ENCODE data around the gene FOXQ1.

The FOXQ1 gene

DNA sequence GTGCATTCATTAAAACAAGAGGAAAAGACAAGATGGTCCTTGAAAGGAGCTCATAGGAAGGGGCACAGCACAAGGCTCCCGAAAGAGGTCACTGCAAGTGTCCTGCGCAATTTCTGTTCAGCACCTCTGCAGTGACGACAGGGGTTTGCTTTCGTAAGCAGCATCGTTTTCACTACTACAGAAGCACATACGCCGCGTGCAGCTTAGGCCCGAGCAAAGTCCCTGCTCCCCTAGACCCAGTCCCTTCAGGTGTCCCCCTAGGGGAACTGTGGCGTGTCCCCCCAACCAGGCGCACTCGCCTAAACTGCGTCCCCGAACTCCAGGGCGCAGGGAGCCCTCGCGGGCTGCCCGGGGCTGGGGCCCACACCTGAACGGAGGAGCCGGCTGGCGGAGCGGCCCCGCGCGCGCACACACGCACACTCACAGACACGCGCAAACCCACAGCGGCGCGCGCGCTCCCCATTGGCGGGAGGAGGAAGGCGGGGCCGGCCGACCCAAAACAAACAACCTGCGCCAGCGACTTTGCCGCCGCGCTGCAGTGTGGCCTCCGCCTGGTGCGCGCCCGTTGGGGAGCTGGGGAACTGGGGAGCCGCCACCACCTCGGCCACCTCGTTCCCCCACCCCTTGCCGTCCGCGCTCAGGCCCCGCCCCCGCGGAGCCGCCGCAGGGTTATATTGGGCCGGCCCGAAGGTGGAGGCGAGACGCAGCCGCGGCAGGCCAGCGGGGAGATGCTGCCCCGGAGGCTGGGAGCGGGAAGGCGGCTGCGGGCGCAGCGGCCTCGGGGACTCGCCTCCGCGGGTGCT is at the start of gene FOXQ1:
Gene FOXQ1 (plus strand): TSS at position 699 of the 803 bp plus-strand sequence. CDS start 607 bp downstream, outside the sequence.
- DNase-seq = peak; percentile 38 to 43

DNA sequence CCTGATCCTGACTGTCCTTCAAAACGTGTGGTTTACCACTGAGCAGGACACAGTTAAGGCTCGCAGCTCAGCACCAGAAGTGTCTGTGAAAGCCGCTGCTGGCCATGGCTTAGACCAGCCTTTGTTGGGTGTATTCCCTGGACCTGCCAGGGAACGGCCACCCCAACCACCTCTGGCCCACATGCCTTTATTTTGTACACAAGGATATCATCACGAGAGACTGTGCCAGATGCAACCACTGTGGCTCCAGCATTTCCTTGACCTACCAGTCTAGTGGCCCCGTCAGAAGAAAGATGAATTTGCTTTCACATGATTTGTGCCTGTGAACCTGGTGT is 49.2 kb upstream of the FOXQ1 start:
- DNase-seq = no peak

GRCh38 chr6:1263039-1263849 is 48.7 kb upstream of the FOXQ1 start:
- DNase-seq = no peak

- no peak for DNase-seq
Measured at GRCh38 chr6:1263850-1264377, 48.0 kb upstream of the FOXQ1 start.

DNA sequence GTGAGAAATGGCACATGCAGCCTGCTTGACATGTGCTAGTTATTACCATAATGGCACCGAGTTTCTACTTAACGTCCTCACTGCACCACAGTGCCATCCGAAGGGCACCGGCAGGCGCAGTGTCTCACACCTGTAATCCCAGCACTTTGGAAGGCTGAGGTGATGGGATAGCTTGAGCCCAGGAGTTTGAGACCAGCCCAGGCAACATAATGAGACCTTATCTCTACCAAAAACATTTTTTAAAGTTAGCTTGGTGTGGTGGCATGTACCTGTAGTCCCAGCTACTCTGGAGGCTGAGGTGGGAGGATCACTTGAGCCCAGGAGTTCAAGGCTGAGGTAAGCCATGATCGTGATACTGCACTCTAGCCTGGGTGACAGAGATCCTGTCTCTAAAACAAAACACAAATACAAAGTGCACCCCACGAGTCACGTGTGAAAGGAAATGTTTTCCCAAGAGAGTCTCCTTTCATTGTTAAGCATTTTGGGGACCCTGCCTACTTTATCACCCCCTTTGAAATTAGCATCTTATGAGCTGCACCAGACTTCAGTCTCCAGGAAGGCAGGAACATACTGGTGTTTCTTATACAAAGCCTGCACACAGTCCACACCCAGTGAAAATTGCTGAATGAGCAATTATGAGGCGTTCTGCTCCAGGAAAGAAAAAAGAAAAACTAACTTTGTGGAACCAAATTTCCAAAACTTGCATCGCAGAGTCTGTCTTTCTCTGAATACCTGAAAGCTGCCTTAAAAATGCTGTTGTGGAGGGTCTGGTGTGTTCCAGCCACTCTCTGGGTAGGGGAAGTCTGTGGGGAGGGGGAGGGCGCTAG is 47.1 kb upstream of the FOXQ1 start:
- no peak for DNase-seq

DNA sequence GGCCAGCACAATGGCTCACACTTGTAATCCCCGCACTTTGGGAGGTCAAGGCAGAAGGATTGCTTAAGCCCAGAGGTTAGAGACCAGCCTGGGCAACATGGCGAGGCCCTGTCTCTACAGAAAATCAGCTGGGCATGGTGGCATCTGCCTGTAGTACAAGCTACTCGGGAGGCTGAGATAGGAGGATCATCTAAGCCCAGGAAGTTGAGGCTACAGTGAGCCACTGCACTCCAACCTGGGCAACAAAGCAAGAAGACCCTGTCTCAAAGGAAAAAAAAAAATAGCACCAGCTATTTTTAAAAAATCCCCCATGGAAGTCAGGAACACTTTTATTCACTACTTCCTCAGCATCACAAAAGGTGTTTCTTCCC is 45.2 kb upstream of the FOXQ1 start:
- no peak for DNase-seq

- DNase-seq = no peak
Measured at GRCh38 chr6:1267057-1267732, 44.7 kb upstream of the FOXQ1 start.

DNA sequence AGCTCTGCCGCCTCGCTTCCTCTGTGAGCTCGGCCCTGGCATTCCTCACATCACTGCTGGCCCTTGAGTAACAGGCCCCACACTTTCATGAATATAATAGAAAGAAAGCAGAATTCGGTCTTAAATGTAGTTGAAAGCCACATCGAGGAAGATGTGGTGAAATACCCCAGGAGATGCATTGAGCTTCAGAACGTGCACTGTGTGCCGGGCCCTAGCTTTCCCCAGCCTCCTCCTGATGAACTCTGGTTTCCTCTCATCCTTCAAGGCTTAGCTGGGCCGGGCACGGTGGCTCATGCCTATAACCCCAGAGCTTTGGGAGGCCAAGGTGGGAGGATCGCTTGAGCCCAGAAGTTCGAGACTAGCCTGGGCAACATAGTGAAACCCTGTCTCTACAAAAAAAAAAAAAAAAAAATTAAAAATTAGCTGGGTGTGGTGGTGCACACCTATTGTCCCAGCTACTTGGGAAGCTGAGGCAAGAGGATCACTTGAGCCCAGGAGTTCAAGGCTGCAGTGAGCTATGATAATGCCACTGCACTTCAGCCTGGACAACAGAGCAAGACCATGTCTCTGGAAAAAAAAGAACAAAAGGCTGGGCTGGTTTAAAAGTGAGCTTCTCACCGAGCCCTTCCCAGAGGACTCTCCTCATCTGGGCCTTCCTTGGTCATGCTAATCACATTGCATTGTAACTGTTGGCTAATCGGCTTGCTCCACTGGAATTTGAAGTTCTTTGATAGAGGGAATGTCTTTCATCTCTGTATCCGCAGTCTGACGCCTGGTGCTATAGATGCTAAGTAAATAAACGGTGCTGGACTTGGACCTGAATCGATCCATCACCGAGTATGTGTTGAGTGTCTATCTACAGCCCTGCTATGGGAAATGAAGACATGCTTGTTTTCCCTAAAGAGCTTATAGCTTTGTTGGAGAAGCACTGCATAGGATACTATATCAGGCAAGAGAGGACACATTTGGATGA is 43.8 kb upstream of the FOXQ1 start:
- DNase-seq = no peak

DNA sequence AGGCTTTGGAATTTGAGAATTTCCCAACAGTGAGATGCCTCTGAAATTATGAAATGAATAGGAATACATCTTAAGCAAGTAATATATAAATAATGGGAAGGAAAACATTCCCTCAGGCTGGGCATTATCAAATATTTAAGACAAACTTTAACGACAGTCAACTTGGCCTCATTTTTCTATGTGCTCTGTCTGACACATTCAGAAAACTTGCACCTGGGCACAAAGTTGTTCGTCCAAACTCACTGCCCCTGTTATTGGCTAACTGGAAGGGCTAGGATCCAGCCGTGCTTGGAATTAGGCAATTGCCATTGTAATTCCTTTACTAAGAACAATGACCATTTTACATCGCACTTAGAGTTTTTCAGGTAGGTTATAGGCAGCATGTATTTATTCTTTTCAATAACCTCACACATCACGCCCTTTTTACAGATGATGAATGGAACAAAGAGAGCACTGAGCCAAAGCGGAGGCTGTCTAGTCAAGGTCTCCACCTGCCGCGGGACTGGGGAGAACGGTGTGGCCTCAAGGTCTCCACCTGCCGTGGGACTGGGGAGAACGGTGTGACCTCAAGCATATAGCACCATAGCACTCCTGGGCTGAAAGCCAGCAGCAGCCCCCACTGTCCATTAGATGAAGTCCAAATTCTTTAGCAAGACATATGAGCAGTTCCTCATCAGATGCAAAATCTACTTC is 40.7 kb upstream of the FOXQ1 start:
- no peak for DNase-seq

DNA sequence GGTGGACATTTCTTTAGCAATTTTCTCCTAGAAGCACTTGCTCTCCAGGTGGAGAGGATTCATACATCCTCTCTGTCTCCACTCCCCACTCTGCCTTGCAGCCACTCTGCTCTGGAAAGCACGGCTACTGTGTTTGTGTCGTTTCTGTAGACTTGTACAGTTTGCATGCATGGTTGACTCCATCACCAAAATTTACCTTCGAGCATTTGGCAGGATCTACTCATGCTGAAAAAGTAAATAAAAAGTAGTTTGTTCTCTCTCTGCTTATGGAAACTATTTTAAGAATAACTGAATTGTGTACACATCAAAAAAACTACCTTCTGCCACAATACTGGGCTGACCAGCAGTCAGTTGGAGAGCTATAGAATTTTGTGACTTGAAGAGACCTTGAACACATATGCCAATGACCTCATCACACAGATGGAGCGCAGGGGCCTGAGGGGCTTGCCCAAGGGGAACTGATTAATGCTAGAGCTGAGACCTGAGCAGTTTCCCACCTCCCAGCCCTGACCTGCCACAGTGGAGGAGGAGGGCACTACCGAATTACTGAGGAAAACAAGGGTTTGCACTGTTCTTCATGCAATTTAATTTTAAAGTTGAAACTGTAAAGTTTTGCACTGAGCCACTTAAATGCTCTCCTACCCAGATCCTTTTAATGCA is 33.7 kb upstream of the FOXQ1 start:
- no peak for DNase-seq

- no peak for DNase-seq
Measured at GRCh38 chr6:1279065-1279464, 32.8 kb upstream of the FOXQ1 start.

DNA sequence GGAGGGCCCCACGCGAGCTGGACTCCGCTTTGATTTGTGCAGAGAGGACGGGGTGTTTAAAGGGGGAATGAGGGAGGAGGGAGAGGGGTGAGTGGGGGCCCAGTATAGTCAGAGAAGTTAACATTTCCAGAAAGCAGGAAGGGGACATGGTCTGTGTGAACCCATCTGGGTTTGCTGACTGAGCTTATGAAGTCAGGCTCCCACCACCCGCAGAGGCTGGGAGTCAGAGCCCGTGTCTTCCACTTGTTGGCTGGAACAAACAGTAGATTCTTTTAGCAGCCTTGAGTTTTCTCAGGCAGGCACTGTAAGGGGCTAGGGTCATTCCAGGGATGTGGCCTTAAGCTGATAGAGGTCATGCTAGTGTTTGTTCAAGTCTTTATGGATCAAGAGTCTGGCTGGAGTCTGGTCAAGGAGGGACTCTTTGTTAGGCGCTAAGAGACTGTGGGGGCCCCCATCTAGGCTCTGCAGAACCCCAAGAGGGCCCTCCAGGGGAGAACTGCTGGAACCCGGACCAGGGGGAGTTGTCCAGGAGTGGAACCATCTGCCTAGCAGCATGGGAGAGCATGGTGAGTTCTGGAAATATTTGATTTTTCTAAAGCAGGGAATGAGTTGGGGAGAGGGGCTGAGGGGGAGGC is 31.1 kb upstream of the FOXQ1 start:
- DNase-seq = no peak

DNA sequence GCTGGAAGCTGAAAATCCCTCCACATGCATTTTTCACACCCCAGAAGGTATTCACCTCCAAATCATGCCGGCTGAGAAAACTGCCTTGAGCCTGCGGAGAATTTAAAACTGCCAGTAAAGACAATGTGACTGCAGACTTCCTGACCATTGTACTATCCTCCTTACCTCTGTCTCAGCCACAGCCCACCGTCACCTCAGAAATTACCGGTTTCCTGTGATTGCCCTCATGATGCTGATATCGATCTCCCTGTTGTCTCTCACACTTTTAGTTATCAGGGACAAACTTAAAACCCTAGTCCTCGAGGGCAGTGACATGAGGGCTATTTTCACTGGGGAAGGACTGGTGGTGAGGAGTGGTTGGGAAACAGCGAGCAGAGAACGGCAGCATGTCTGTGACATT is 30.2 kb upstream of the FOXQ1 start:
- DNase-seq = no peak

- DNase-seq = no peak
Measured at GRCh38 chr6:1283501-1283900, 28.4 kb upstream of the FOXQ1 start.

DNA sequence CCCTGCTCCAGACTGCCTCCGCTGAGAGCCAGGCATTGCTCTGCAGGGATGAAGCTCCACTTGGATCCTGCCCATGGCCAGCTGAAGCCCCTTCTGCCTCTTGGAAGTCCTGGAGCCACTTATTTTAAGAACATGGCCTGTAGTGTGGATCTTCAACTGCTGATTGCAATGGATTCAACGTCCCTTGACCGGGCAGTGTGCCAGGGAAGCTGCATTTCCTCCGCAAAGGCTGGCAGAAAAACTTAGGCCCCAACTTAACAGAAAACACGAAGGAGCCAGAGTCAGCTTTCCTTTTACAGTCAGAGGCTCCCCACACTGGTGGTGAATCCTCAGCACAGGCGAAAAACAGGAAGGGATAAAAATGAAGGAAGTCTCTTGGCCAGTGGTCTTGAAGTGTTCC is 26.3 kb upstream of the FOXQ1 start:
- no peak for DNase-seq

DNA sequence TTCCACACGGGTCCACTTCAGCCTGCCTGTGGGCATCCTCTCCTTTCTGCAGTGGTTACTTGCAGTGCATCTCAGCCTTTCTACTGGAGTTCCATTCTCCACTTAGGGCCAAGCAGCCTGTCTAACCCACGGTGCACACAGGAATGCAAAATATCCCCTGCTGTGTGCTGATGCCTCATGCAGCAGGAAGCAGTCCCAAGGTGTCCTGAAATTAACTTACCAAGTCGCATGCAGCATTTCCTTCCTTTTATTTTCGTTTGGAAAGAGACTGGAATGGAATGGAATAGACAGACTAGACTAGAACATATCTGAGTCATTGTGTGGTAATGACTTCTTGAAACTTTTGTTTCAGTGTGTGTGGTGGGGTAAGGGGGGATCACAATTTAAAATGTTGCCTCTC is 25.9 kb upstream of the FOXQ1 start:
- DNase-seq = no peak

GRCh38 chr6:1287103-1287591 is 24.8 kb upstream of the FOXQ1 start:
- no peak for DNase-seq

DNA sequence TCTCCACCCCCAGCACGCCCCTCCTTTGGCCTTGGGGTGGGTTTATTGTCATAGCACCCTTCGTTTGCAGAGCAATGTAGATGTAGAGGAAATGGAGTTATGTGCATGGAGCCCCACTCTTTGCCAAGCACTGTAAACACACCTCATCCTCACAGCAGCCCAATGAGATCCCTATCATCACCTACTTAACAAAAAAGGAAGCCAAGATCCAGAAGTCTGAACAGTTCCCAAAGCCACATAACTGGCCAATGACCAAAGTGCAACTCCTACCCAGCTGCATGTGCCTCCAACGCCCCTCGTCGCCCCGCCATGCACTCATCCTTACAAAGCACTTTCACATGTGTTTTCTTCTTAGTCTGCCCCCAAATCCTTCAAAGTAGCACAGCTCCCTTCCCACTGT is 21.8 kb upstream of the FOXQ1 start:
- no peak for DNase-seq

- no peak for DNase-seq
Measured at GRCh38 chr6:1290805-1291204, 21.1 kb upstream of the FOXQ1 start.

GRCh38 chr6:1291381-1291780 is 20.5 kb upstream of the FOXQ1 start:
- no peak for DNase-seq

All from activated T-cell treated with anti-CD3 and anti-CD28 coated beads, Interleukin-2, amount 50 U/mL, for 48 hours (primary cell).